ENCODE measurements around the gene CCNH.

GRCh38 chr5:87372705-87373104 is 40.0 kb downstream of the CCNH start:
- TF ChIP-seq, protein P1, sequence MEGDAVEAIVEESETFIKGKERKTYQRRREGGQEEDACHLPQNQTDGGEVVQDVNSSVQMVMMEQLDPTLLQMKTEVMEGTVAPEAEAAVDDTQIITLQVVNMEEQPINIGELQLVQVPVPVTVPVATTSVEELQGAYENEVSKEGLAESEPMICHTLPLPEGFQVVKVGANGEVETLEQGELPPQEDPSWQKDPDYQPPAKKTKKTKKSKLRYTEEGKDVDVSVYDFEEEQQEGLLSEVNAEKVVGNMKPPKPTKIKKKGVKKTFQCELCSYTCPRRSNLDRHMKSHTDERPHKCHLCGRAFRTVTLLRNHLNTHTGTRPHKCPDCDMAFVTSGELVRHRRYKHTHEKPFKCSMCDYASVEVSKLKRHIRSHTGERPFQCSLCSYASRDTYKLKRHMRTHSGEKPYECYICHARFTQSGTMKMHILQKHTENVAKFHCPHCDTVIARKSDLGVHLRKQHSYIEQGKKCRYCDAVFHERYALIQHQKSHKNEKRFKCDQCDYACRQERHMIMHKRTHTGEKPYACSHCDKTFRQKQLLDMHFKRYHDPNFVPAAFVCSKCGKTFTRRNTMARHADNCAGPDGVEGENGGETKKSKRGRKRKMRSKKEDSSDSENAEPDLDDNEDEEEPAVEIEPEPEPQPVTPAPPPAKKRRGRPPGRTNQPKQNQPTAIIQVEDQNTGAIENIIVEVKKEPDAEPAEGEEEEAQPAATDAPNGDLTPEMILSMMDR (conservative IDR thresholded peaks at IDR 0.05) = no peak
- no peak for TF ChIP-seq ZFX (IDR thresholded peaks at IDR 0.05)
